ENCODE results near the gene HPSE2.
"Not testable (repeated sequence)": the region's sequence is repeated elsewhere in the genome, so short reads cannot be mapped to it uniquely, and the experiment has no call there.

Gene HPSE2

DNA sequence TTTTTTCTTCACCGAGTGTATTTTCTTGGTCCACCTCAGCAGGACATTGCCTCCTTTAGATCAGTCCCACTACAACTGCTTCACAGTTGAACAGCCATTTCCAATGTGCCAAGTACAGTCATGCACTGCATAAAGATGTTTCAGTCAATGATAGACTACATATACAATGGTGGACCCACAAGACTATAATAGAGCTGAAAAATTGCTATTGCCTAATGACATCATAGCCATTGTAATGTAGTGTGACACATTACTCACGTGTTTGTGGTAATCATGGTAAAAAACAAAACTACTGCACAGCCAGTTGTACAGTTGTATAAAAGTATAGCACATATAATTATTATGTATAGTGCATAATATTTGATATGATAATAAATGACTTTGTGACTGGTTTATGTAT lies 675.1 kb downstream of the HPSE2 start:
- no peak for DNase-seq (ENCODE audit: low read depth)

DNA sequence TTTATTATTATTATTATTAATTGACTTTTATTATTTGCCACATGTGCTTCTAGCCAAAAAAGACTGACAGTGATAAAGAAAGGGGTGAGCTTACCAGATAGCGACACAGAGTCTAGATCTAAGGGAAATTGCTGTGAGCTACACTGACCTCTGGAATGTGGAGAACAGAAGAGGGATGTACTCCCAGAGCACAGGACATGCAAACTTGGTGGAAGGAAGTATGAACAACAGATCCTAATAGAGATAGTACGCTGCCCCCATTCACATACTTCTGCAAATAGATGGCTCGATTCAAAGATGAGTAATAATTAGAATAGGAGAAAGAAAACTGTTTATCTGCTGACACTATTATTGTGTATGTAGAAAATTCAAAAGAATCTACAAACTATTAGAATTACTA lies 679.6 kb downstream of the HPSE2 start:
- DNase-seq (ENCODE audit: low read depth): no peak

DNA sequence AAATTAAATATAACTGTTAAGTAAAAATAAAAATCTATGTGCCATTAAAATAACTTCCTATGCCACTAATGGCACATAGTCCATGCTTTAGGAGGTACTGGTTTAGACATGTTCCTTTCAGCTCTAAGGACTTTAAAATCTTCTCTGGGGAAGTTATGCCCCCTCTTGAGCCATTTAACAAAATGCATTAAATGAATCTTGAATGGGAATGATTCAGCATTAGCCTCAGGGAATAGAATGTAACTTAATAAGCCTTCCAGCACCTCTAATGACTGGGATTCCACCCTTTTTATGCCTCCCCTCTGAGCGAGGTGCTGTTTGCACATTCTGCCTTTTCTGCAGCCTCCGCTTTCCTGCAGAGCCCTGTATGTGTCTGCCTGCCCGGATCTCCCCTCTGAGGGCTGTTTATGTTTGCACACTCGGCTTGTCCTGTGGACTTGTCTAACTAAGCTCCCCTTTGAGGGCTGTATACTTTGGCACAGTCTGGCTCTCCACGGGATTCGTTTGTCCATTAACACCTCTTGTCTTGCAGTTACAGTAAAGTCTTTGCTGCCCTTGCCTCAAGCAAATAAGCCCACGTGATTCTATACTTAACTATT lies 680.5 kb downstream of the HPSE2 start:
- no peak for DNase-seq (ENCODE audit: low read depth)

DNA sequence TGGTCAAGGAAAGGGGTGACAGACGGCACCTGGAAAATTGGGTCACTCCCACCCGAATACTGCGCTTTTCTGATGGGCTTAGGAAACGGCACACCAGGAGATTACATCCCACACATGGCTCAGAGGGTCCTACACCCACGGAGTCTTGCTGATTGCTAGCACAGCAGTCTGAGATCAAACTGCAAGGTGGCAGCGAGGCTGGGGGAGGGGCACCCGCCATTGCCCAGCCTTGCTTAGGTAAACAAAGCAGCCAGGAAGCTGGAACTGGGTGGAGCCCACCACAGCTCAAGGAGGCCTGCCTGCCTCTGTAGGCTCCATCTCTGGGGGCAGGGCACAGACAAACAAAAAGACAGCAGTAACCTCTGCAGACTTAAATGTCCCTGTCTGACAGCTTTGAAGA lies 694.1 kb downstream of the HPSE2 start:
- DNase-seq (ENCODE audit: low read depth): not testable (repeated sequence)

DNA sequence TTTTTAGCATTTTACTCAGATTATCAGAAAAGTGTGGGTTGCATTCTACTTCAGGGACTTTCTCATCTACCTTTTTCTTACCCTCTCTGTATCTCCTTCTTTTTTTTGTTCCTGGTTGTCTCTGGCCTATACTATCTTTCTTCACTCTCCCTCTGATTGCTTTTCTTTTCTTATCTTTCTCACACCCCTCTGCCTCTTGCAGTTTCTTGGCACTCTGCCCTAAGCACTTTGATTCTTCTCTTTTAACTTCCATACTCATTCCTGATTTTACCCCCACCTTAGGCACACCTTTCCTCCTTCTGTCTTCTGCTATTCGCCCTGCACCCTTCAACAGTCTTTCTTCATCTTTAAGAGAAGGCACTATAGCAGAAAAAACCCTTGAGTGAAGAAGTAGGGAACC lies 696.1 kb downstream of the HPSE2 start:
- no peak for DNase-seq (ENCODE audit: low read depth)

DNA sequence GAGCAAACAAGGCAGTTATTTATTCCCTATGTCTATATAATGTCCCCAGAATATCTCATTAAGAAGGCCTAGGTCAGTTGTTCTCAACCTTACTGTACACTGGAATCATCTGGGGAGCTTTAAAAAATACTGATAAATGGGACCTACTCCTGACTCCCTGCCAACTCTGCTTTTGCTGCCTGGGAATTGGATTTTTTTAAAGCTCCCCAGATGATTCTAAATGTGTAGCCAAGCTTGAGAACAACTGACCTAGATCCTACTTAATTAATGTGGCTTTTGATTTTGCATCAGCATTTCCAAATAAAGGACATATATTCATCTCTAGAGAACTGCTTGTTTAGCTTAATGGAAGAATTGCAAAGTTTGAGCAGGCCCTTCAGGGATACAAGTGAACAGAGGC lies 697.2 kb downstream of the HPSE2 start:
- DNase-seq (ENCODE audit: low read depth): no peak

DNA sequence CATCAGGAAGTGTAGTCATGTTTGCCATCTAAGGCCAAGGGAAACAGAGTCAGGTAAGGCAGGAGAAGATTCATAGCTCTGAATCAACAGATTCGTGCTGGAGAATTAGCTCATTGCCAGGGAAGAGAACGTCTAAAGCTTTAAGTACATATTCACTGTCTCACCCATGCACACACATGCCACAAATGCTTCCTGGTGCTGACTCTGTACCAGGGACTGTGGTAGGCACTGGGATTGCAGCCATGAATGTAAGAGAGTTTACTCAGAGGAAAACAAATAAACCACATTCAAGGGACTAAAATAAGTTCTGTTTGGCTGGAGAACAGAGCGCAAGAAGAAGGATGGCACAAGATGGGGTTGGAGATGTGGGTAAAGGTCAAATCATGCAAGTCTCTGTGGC lies 699.1 kb downstream of the HPSE2 start:
- no peak for DNase-seq (ENCODE audit: low read depth)

DNA sequence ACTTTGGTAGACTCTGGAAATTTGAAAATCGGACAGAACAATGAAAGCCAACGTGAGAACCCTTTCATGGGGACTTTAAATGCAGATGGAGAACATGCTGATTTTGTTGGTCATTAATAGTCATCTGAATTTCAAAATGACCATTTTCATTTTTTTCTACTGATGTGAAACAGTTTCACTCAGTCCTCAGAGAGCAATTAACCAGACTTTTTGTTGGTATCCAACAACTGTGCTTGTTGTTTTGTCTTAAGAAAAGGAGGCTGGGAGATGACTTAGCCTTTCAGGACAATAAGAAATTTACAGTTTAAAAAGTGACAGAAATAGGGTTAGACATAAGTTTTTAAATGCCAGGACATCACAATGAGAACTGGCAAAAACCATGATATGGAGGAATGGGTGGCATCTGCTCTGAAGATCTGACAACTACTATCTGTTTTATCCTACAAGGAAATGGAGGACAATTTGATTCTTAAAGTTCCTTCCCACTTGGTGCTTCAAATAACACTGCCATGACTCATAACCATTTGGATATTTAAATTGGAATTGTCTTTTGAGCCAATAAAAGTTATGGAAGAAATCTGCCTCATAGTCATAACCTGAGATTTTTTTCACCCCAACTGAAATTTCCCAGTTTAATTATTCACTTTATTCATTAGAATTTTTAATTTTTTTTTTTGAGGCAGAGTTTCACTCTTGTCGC lies 701.8 kb downstream of the HPSE2 start:
- DNase-seq (ENCODE audit: low read depth): no peak

DNA sequence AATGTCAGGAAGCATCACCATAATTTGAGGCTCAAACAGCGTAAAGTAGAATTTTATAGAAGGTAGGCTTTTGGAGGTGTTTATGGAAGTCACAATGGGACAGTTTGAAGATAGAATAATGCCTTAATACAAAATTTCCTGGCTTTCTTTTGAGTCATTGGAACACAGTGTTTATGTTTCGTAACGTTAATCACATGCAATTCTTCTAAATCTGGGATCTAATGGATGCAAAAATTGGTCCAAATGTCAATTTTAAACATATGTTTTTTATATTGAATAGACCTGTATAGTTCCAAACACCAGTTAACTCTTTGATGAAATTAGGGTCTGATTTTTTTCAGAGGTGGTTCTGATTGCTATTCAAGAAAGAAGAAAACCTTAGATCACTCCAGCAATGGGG lies 702.4 kb downstream of the HPSE2 start:
- no peak for DNase-seq (ENCODE audit: low read depth)

DNA sequence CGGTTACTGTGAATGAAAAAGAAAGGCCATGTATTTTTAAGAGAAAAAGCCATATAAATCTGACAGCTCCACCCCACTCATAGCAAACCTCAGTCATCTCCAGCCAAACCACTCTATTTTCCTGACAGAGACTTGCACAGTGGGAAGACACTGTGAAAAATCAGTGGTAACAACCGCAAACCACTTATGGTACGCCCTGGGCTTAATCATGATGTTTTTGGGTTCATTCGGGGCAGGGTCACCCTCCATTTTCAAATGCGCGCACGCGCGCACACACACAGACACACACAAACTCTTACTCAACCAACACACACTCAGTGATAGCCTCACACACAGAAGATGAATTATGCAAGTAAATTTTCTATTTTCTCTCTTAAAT lies 706.9 kb downstream of the HPSE2 start:
- DNase-seq (ENCODE audit: low read depth): no peak

DNA sequence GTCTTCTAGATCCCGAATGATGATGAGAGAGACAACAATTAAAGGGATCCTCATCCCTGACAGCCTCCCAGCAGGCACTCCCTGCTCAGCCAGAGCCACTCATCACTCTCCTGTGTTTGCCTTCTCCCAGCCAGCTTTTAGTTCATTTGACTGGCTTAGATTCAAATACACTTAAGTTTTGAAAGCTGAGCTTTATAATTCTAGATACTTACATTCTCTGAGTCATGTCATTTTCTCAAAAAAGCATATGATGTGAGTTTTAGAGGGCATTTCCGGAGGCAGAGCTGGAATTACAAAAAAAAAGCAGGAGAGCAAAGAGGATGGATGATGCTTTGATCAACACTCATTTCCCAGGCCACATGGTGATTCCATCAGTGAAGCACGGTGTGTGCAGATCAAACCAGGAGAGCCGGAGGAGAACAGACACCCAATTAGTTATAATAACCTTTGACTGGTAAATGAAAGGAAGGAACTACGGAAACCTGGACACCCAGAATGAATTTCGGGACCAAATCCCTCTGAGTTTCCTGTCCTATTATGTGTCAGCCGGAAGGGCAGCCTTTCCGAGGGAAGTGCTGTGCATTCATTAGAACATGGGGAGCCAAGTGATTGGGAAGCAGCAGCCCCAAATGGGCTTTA lies 707.4 kb downstream of the HPSE2 start:
- DNase-seq (ENCODE audit: low read depth): no peak

DNA sequence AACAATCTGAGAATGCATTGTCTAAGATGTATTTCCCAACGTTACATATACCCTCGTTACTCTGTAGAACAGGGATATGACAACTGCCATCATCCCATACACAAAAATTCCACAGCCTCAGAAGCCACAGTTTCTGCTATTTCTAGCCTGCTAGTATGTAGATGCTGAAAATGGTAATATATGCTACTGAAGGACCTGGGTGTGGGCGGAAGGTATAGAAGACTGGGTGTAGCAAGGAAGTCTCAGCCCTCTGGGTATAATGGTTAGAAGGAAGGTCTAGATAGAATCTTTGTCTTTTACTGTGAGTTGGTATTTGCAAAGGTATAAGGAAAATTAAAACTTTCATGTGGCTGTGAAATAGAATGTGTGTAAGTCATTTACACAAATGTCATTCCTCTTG lies 709.7 kb downstream of the HPSE2 start:
- DNase-seq (ENCODE audit: low read depth): no peak

DNA sequence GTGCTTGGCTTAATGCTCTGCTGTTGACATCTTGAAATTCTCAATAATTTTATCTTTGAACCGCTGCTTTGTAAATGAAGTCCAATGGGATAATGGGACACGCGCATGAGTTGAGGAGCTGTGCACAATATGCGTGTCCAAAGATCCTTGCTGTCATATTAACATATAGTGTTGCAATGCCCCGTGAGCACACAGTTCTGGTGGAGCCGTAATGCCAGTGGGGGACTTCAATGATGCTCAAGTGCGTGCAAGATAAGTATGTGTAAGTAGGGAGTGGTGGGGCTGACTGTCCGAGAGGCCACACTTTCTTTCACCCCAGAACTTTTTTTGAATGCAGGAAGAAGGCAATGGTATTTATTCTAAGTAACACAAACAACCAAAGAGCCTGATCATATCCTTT lies 711.5 kb downstream of the HPSE2 start:
- no peak for DNase-seq (ENCODE audit: low read depth)

DNA sequence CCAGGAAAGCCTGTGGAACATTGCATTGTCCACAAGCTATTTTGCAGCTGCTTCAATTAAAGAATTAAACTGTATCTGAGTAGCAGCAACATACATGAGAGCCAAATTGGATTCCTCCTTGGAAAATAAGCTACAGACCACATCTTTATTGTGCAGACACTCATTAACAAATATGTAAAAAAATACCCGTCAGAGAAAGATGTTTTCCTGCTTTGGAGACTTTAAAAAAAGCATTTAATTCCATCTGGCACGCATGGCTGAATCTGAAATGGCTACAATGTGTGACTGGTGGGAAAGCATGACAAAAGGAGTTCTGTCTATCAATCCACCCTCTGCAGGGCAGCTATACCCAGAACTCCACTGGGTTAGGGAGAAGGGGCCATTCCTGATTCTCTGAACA lies 715.8 kb downstream of the HPSE2 start:
- no peak for DNase-seq (ENCODE audit: low read depth)

DNA sequence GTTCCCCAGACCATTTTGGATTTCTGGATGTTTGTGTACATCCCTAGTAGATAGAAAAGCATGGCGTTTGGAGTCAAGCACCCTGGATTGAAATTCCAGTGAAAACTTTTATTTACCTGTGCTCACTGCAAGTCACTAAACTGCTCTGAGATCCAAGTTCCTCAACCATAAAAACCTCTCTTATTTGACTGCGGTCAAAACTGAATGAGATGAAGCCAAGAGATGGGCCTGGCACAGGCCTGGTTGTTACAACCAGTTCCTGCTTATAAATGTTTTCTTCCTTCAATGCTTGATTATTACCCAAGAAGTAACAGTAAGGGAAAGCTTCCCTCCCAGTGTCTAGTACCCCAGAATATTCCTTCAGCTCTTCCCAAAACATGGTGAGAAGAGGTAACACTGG lies 718.0 kb downstream of the HPSE2 start:
- no peak for DNase-seq (ENCODE audit: low read depth)

DNA sequence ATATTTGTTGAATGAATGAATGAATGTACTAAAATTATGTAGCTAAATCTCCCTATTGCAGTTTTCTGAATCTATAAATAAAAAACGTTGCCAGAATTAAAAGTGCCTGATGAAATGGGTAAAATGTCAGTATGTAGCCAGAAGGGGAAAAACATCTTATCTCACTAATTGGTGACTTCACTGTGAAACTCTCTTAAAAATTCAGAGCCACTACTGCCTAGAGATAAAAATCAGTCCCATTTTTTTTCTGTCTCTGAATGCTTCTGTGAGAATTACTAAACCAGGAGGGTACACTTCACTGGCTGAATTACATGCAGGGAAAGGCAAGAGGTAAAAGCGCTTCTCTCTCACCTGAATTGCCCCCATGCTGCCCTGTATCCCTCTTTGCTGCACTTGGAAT lies 719.3 kb downstream of the HPSE2 start:
- DNase-seq (ENCODE audit: low read depth): no peak

DNA sequence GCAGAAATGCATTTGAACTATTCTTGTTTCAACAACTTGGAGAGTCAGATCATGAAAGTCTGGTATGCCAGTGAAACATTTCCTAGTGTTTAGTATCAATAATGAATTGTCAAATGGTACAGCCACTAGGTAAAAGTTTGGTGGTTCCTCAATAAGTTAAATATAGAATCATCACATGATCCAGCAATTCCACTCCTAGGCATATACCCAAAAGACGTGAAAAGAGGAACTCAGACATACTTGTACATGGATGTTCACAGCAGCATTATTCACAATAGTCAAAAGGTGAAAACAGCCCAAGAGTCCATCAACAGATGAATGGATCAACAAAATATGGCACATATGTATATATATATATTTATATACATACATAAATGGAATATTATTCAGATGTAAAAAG lies 721.9 kb downstream of the HPSE2 start:
- DNase-seq (ENCODE audit: low read depth): no peak

DNA sequence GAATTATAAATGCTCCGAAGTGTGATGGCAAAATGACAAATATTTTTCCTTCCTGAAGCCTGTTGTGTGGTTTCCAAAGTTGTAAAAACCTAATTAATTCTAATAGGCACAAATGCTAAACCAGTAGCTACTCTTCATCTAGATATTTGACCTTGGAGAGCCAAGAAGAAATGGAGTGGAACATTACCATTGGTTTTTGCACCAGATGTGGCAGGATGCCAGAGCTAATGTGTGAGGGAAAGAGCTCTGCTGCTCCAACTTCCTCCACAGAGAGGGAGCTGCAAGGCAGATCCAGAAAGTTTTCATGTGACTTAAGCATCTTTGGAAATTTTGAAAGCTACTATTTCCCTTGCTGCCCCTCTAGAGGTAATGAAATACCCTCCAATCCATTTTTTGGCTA lies 723.8 kb downstream of the HPSE2 start:
- DNase-seq (ENCODE audit: low read depth): no peak

DNA sequence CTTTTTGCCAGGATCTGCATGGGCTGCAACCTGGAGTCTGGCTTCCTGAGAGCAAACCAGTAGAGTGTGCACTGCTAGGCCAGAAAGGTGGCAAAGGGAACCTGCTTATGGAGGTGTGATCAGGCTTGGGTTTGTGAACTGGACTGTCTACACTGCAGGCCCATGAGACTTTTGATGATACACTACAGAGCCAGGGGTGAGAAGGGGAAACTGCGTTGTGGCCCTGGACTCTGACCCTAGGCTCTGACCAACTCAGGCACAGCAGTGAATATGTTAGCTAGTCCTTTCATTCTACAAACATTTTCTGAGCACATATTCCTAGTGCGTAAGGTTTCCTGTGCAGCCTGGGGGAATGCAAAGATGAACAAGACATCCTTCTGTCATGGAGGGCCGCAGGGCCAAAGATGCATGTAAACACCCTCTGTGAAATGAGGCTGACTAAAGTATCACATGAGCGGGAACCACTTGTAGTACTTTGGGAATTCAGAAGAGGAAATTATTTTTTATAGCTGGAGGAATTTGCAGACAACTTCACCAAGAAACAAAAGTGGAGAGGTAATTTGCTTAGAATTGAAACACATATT lies 725.1 kb downstream of the HPSE2 start:
- DNase-seq (ENCODE audit: low read depth): no peak

DNA sequence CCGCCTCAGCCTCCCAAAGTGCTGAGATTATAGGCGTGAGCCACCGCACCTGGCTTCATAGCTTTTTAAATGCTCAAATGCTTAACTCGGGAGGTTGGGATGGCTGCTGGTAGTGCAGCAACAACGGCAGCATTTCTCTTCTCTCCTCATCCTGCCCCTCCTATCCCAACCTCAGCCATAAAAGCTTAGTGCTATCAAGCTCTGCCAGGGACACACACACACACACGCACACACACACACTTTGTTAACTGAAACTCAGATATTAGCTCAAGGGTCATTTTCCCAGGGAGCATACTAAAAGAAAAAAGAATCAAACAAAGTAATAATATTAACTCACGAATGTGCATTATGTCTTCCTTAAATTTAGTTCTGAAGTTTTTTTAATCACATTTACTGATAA lies 725.9 kb downstream of the HPSE2 start:
- no peak for DNase-seq (ENCODE audit: low read depth)

DNA sequence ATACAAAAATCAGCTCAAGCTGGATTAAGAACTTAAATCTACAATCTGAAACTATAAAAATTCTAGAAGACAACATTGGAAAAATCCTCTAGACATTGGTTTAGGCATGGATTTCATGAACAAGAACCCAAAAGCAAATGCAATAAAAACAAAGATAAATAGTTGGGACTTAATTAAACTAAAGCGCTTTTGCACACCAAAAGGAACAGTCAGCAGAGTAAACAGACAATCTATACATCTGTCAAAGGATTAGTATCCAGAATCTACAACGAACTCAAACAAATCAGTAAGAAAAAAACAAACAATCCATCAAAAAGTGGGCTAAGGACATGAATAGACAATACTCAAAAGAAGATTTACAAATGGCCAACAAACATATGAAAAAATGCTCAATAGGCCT lies 733.1 kb downstream of the HPSE2 start:
- not testable (repeated sequence) for DNase-seq (ENCODE audit: low read depth)

DNA sequence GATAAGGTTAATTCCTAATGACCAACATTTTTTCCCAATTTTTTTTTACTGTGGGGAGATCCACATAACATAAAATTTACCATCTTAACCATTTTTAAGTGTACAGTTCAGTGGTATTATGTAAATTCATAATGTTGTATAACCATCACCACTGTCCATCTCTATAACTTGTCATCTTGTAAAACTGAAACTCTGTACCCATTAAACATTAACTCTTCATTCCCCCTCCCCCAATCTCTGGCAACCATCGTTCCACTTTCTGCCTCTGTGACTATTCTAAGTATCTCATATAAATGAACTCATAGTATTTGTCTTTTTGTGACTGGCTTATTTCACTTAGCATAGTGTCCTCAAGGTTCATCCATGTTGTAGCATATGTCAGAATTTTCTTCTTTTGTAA lies 742.9 kb downstream of the HPSE2 start:
- no peak for DNase-seq (ENCODE audit: low read depth)
